ENCODE results near the gene DCBLD2.

DNA sequence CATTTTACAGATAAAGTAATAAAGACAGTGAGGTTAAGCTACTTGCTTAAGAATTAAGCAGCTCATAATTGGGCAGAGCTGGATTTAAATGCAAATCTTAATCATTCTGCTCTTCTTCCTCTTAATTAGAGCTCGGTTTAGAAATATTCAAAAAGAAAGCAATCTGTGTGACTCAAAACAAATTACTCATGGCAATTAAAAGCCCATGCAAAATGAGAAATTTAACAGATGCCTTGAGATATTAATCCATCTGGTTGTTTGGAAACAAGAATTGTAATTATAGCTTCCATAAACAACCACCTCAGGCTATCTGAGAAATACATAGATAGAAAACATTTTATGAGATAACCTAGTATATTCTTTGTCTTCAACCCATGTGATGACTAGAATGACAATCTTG lies 44.2 kb upstream of the DCBLD2 start:
- TF ChIP-seq POLR2A (IDR thresholded peaks at IDR 0.05), result no peak
- TF ChIP-seq, protein P1, sequence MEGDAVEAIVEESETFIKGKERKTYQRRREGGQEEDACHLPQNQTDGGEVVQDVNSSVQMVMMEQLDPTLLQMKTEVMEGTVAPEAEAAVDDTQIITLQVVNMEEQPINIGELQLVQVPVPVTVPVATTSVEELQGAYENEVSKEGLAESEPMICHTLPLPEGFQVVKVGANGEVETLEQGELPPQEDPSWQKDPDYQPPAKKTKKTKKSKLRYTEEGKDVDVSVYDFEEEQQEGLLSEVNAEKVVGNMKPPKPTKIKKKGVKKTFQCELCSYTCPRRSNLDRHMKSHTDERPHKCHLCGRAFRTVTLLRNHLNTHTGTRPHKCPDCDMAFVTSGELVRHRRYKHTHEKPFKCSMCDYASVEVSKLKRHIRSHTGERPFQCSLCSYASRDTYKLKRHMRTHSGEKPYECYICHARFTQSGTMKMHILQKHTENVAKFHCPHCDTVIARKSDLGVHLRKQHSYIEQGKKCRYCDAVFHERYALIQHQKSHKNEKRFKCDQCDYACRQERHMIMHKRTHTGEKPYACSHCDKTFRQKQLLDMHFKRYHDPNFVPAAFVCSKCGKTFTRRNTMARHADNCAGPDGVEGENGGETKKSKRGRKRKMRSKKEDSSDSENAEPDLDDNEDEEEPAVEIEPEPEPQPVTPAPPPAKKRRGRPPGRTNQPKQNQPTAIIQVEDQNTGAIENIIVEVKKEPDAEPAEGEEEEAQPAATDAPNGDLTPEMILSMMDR (IDR thresholded peaks at IDR 0.05), result no peak
